NB4 (cell line): ENCODE data around the gene CTCF.

Source experiments
- MYC ChIP-seq: IDR thresholded peaks from 2 replicates; pipeline ENCODE4 v1.6.1; 2011; ENCODE audit warnings: low read depth, low read length
- POLR2A ChIP-seq: IDR thresholded peaks from 2 replicates; pipeline ENCODE4 v1.6.1; 2011; ENCODE audit warnings: mild to moderate bottlenecking; ENCODE audit not compliant: insufficient read length; ENCODE audit errors: extremely low read depth
- TF ChIP-seq, protein P1 (sequence below): IDR thresholded peaks from one replicate; pipeline ENCODE4 v1.5.1; 2012; ENCODE audit warnings: low read depth, low read length
- TF ChIP-seq, protein P2 (sequence below): IDR thresholded peaks from 2 replicates; pipeline ENCODE4 v1.6.1; 2011; ENCODE audit warnings: low read depth, low read length

DNA sequence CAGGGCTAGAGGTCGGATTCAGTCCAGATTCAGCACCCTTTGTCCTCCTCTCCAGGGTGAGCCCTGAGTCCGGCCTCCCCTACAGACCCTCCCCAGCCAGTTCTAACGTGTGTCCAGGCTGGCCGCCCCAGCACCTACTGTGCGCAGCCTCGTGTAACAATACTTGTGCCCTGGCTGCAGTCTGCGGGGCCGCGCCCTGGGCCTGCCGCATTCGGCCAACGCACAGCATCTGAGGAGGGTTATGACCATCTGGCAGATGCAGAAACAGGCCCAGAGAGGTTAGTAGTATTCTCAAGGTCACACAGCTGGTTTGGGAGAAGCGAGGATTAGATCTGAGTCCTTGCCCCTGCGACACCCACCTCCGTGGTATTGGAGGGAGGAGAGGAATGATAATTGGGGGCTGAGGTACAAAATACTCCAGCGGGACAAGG lies 32.7 kb upstream of the CTCF start:
- TF ChIP-seq, protein P1, sequence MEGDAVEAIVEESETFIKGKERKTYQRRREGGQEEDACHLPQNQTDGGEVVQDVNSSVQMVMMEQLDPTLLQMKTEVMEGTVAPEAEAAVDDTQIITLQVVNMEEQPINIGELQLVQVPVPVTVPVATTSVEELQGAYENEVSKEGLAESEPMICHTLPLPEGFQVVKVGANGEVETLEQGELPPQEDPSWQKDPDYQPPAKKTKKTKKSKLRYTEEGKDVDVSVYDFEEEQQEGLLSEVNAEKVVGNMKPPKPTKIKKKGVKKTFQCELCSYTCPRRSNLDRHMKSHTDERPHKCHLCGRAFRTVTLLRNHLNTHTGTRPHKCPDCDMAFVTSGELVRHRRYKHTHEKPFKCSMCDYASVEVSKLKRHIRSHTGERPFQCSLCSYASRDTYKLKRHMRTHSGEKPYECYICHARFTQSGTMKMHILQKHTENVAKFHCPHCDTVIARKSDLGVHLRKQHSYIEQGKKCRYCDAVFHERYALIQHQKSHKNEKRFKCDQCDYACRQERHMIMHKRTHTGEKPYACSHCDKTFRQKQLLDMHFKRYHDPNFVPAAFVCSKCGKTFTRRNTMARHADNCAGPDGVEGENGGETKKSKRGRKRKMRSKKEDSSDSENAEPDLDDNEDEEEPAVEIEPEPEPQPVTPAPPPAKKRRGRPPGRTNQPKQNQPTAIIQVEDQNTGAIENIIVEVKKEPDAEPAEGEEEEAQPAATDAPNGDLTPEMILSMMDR, result no peak
- TF ChIP-seq POLR2A (no peak), MYC (no peak)
- TF ChIP-seq, protein P2, sequence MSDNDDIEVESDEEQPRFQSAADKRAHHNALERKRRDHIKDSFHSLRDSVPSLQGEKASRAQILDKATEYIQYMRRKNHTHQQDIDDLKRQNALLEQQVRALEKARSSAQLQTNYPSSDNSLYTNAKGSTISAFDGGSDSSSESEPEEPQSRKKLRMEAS, result no peak
